GM12878 (cell line): ENCODE measurements around the gene CEP170B. TPM values are rescaled to one million over a fixed set of nuclear protein-coding genes. Genes with fewer than 3 reads are reported as not detected.

Experiments used
- ATAC-seq: fragments of 200-7000 bp; cut with Tn5 transposase; 3 replicates; pipeline ENCODE4 v1.9.1; 2020; ENCODE audit warnings: mild to moderate bottlenecking, moderate library complexity
- BruUV-seq: library from RNA; stranded (reverse); fragments of 400-500 nt; replicated peaks from 2 replicates; lab custom pipeline; 2021; lab: Mats Ljungman, UMichigan
- CTCF ChIA-PET: fragments of 300-600 bp; sonication (Branson Sonifier 250); formaldehyde crosslinking; extraction: SDS; loops from one replicate; lab custom pipeline; 2021; ENCODE audit warnings: inconsistent platforms; lab: Yijun Ruan, JAX
- POLR2A ChIA-PET: fragments of 350-600 bp; formaldehyde crosslinking; extraction: SDS; loops from one replicate; lab custom pipeline; 2021; ENCODE audit warnings: inconsistent platforms; lab: Charles Lee
- RAD21 ChIA-PET: fragments of 300-600 bp; sonication (Branson Sonifier 250); formaldehyde crosslinking; loops from one replicate; lab custom pipeline; 2023; ENCODE audit warnings: antibody characterized with exemption; ENCODE audit not compliant: unreplicated experiment; lab: Charles Lee
- SMC1A ChIA-PET: fragments of 300-600 bp; sonication (Branson Sonifier 250); formaldehyde crosslinking; loops from one replicate; lab custom pipeline; 2023; ENCODE audit not compliant: unreplicated experiment, uncharacterized antibody; lab: Charles Lee
- DNase-seq: peaks from one replicate; pipeline ENCODE4 v3.0.0-alpha.2; 2011; ENCODE audit warnings: low read depth, low spot score
- FAIRE-seq: peaks from 3 replicates; lab custom pipeline; 2011; peaks lifted over from hg19 to GRCh38; lab: Jason Lieb, UNC
- H2AFZ ChIP-seq: 2 replicates; pipeline ENCODE4 v1.6.0; 2011; ENCODE audit warnings: low read depth, low read length, control low read depth; ENCODE audit not compliant: control insufficient read depth
- H3K27ac ChIP-seq: 2 replicates; pipeline ENCODE4 v1.5.1; 2011; ENCODE audit warnings: control low read depth; ENCODE audit not compliant: control insufficient read depth, insufficient read depth
- H3K27me3 ChIP-seq, 2 experiments: replicated peaks in 1 of 2; 2 replicates each; pipeline versions ENCODE4 v1.6.0 to v1.6.1; 2011; ENCODE audit warnings: low read length in 1 of 2; ENCODE audit not compliant: control insufficient read depth in 2 of 2, insufficient read depth in 2 of 2
- H3K36me3 ChIP-seq, 2 experiments: 2 replicates each; pipeline ENCODE4 v1.5.1; 2011; ENCODE audit warnings: low read length in 1 of 2; ENCODE audit not compliant: control insufficient read depth in 2 of 2, insufficient read depth in 2 of 2
- H3K4me1 ChIP-seq: 2 replicates; pipeline ENCODE4 v1.6.1; 2011; ENCODE audit warnings: mild to moderate bottlenecking, low read length, moderate library complexity, mixed read lengths; ENCODE audit not compliant: control insufficient read depth, insufficient read depth
- H3K4me2 ChIP-seq: 2 replicates; pipeline ENCODE4 v1.6.0; 2011; ENCODE audit warnings: control low read depth; ENCODE audit not compliant: control insufficient read depth, insufficient read depth
- H3K4me3 ChIP-seq: fragments of 200-600 bp; sonication (generic); 2 replicates; pipeline ENCODE4 v1.5.1; 2016
- H3K79me2 ChIP-seq: 2 replicates; pipeline ENCODE4 v1.6.0; 2011; ENCODE audit warnings: low read length; ENCODE audit not compliant: control insufficient read depth, insufficient read depth
- H3K9ac ChIP-seq: 2 replicates; pipeline ENCODE4 v1.8.0; 2011; ENCODE audit warnings: low read length, control low read depth, mixed read lengths; ENCODE audit not compliant: control insufficient read depth, insufficient read depth
- H3K9me3 ChIP-seq: replicated peaks from 3 replicates; pipeline ENCODE4 v1.5.1; 2011; ENCODE audit warnings: mild to moderate bottlenecking, low read length; ENCODE audit not compliant: control insufficient read depth, insufficient read depth
- H4K20me1 ChIP-seq: 2 replicates; pipeline ENCODE4 v1.6.0; 2011; ENCODE audit not compliant: control insufficient read depth, insufficient read depth
- ASH2L ChIP-seq: fragments of 300-600, 200-600 bp; sonication (generic); IDR thresholded peaks from 2 replicates; pipeline ENCODE4 v1.6.1; 2017; ENCODE audit warnings: low read depth, mild to moderate bottlenecking, borderline replicate concordance
- HDAC6 ChIP-seq: fragments of 200-600 bp; sonication (generic); IDR thresholded peaks from one replicate; pipeline ENCODE4 v1.8.0; 2017; ENCODE audit warnings: antibody characterized with exemption; ENCODE audit not compliant: unreplicated experiment
- KAT2A ChIP-seq: conservative IDR thresholded peaks from 2 replicates; pipeline ENCODE4 v1.6.1; 2011; ENCODE audit warnings: low read depth, low read length; ENCODE audit not compliant: control insufficient read depth
- NFIC ChIP-seq: IDR thresholded peaks from 2 replicates; pipeline ENCODE4 v1.6.1; 2012; ENCODE audit warnings: low read depth, mild to moderate bottlenecking, inconsistent platforms, low read length, moderate library complexity
- PAX8 ChIP-seq: fragments of 450-650 bp; IDR thresholded peaks from 2 replicates; pipeline ENCODE4 v1.6.1; 2017; ENCODE audit warnings: mild to moderate bottlenecking, moderate library complexity
- RAD51 ChIP-seq: fragments of 450-650 bp; IDR thresholded peaks from 2 replicates; pipeline ENCODE4 v1.6.1; 2016; ENCODE audit warnings: moderate library complexity, mild to moderate bottlenecking, inconsistent platforms
- SRF ChIP-seq, 2 experiments: IDR thresholded peaks; 2 replicates each; pipeline ENCODE4 v1.6.1; 2011; ENCODE audit warnings: low read depth in 2 of 2, low read length in 2 of 2, mild to moderate bottlenecking in 1 of 2, moderate library complexity in 1 of 2
- whole genome bisulfite sequencing: methylation state at CpG from one replicate; pipeline ENCODE4 v1.1.6; 2016; ENCODE audit warnings: low lambda C conversion rate; ENCODE audit not compliant: insufficient replicate concordance, insufficient coverage; ENCODE audit errors: missing lambda C conversion rate; 5-methylcytosine and 5-hydroxymethylcytosine counted together
- in situ Hi-C: fragments of 300-500 bp; cut with MboI; formaldehyde crosslinking; loops from 9 replicates; pipeline ENCODE4 v1.14.3; 2018; ENCODE audit warnings: mixed read lengths
- intact Hi-C: fragments of 100-400 bp; cut with micrococcal nuclease; formaldehyde crosslinking; loops from one replicate; pipeline ENCODE4 v1.14.2; 2022; ENCODE audit not compliant: unreplicated experiment
- polyA plus RNA-seq, 11 experiments: library from polyadenylated mRNA; depleted of rRNA in 4 of 11; unstranded in 6 of 11; stranded (reverse) in 5 of 11; fragments of >200 nt; fragmentation: Nextera tagmentation in 4 of 11; fragmentation: Illumina TruSeq in 1 of 11; extraction: Ambion mirVana in 4 of 11; extraction: Trizol in 1 of 11; gene quantifications; 1 replicate in 1 of 11; 2 replicates in 10 of 11; pipeline versions ENCODE4 v1.2.1 to v1.2.3, GENCODE V29; 2011 to 2016; ENCODE audit warnings: inconsistent platforms in 2 of 11, missing spikeins in 2 of 11, low read depth in 1 of 11
- total RNA-seq, 4 experiments: library from RNA; depleted of rRNA in 3 of 4; stranded (reverse); fragments of >200 nt in 3 of 4; fragmentation: Illumina TruSeq in 1 of 4; extraction: Trizol in 1 of 4; gene quantifications; 2 replicates each; pipeline versions ENCODE4 v1.2.1 to v1.2.3, GENCODE V29; 2013 to 2021
- TF ChIP-seq, protein P1 (sequence below): IDR thresholded peaks from 2 replicates; pipeline ENCODE4 v1.6.1; 2011; ENCODE audit warnings: borderline replicate concordance, low read depth, mild to moderate bottlenecking, moderate library complexity, mixed read lengths, low read length; ENCODE audit not compliant: insufficient read depth; ENCODE audit errors: extremely low read length
- TF ChIP-seq, protein P2 (sequence below): fragments of 150-350 bp; IDR thresholded peaks from 2 replicates; pipeline ENCODE4 v1.6.1; 2014; ENCODE audit warnings: mild to moderate bottlenecking, low read depth, low read length
- TF ChIP-seq, protein P3 (sequence below): fragments of 450-650 bp; IDR thresholded peaks from 2 replicates; pipeline ENCODE4 v1.6.1; 2014; ENCODE audit warnings: mild to moderate bottlenecking
- TF ChIP-seq, protein P4 (sequence below): IDR thresholded peaks from 2 replicates; pipeline ENCODE4 v1.6.1; 2012; ENCODE audit warnings: low read length, inconsistent platforms

The CEP170B gene
- total and polyA plus RNA-seq, 10 of the 15 experiments (the other 5 are each of a cell fraction or from before 2014, with no cell fraction given), result 0.01 to 0.44 (median 0.05) TPM; not detected in 4

DNA sequence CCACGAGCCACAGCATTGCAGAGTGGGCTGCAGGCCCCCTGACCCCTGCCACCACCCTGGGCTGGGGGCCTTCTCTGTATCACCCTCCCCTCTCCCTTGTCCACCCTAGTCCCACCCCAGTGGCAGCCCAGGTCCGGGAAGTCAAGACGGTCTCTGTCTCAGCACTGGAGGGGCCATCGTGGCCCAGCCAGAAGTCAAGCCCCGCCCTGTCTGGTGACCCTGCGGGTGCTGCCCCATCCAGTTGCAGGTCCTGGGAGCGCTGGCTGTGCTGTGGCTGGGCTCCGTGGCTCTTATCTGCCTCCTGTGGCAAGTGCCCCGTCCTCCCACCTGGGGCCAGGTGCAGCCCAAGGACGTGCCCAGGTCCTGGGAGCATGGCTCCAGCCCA, 62.4 kb downstream of the CEP170B start:
- Histone ChIP-seq H3K79me2 (0 out of 2 replicates have a peak, but pooled peaks cover 2% of the 10 kb centered on the region), H3K4me2 (peak overlapping the region; percentile 90), H4K20me1 (no peaks in the 10 kb centered on the region; the same call in 1 of the 2 replicates), H3K9ac (no peak overlapping the region), H3K27ac (no peak overlapping the region), H2AFZ (no peak overlapping the region), H3K4me3 (no peak overlapping the region), H3K36me3 (no peaks in the 10 kb centered on the region), H3K4me1 (peaks cover 48% of the 10 kb centered on the region), H3K27me3 (peaks cover 0 to 2% of the 10 kb centered on the region in 2 experiments; a peak in 2 of 4 replicates), H3K9me3 (peaks cover 6% of the 10 kb centered on the region; the same call in 2 of the 3 replicates)
- intact Hi-C loops, result no loop called here
- CTCF ChIA-PET, result interaction anchor here (0.6 kb wide), 1 partner anchor 232 kb away, joined by 3 read pairs; no protein-coding TSS in a partner anchor
- POLR2A ChIA-PET, result no interaction called here
- no peak for FAIRE-seq
- 49% methylated on average over 10 of the region's 10 CpGs for WGBS
- RAD21 ChIA-PET, result no interaction called here
- DNase-seq, result no peak
- ATAC-seq, result no peak
- BruUV-seq, result no TSS peak
- no peak for TF ChIP-seq SRF (IDR thresholded peaks at IDR 0.05; ENCODE audit: low read depth in 2 of 2, low read length in 2 of 2)
- TF ChIP-seq, protein P1, sequence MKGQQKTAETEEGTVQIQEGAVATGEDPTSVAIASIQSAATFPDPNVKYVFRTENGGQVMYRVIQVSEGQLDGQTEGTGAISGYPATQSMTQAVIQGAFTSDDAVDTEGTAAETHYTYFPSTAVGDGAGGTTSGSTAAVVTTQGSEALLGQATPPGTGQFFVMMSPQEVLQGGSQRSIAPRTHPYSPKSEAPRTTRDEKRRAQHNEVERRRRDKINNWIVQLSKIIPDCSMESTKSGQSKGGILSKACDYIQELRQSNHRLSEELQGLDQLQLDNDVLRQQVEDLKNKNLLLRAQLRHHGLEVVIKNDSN, result no peak
- TF ChIP-seq, protein P2, sequence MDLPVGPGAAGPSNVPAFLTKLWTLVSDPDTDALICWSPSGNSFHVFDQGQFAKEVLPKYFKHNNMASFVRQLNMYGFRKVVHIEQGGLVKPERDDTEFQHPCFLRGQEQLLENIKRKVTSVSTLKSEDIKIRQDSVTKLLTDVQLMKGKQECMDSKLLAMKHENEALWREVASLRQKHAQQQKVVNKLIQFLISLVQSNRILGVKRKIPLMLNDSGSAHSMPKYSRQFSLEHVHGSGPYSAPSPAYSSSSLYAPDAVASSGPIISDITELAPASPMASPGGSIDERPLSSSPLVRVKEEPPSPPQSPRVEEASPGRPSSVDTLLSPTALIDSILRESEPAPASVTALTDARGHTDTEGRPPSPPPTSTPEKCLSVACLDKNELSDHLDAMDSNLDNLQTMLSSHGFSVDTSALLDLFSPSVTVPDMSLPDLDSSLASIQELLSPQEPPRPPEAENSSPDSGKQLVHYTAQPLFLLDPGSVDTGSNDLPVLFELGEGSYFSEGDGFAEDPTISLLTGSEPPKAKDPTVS, result no peak
- no peak for TF ChIP-seq PAX8
- no peak for TF ChIP-seq NFIC
- TF ChIP-seq RAD51, result no peak
- no peak for TF ChIP-seq HDAC6
- TF ChIP-seq, protein P3, sequence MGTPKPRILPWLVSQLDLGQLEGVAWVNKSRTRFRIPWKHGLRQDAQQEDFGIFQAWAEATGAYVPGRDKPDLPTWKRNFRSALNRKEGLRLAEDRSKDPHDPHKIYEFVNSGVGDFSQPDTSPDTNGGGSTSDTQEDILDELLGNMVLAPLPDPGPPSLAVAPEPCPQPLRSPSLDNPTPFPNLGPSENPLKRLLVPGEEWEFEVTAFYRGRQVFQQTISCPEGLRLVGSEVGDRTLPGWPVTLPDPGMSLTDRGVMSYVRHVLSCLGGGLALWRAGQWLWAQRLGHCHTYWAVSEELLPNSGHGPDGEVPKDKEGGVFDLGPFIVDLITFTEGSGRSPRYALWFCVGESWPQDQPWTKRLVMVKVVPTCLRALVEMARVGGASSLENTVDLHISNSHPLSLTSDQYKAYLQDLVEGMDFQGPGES, result no peak
- no peak for TF ChIP-seq ASH2L
- TF ChIP-seq, protein P4, sequence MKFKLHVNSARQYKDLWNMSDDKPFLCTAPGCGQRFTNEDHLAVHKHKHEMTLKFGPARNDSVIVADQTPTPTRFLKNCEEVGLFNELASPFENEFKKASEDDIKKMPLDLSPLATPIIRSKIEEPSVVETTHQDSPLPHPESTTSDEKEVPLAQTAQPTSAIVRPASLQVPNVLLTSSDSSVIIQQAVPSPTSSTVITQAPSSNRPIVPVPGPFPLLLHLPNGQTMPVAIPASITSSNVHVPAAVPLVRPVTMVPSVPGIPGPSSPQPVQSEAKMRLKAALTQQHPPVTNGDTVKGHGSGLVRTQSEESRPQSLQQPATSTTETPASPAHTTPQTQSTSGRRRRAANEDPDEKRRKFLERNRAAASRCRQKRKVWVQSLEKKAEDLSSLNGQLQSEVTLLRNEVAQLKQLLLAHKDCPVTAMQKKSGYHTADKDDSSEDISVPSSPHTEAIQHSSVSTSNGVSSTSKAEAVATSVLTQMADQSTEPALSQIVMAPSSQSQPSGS, result no peak
- TF ChIP-seq KAT2A, result no peak
- SMC1A ChIA-PET, result no interaction called here
- in situ Hi-C loops, result no loop called here
